CD14-positive monocyte (primary cell): ENCODE measurements around the gene LPCAT3. TPM values are rescaled to one million over a fixed set of nuclear protein-coding genes. Genes with fewer than 3 reads are reported as not detected.
A peak's percentile ranks its signal among the peaks of the same experiment; 100 is the strongest.

Experiments used
- DNase-seq, 3 donors: peaks; one replicate each; pipeline ENCODE4 v3.0.0-alpha.2; 2011 to 2022
- H2AFZ ChIP-seq: 2 replicates; pipeline ENCODE4 v1.6.0; 2012; ENCODE audit warnings: mild to moderate bottlenecking, low read depth, low read length, inconsistent platforms; ENCODE audit not compliant: insufficient read depth, poor library complexity, severe bottlenecking
- H3K27ac ChIP-seq, 2 donors: 1 replicate in 1 of 2; 2 replicates in 1 of 2; pipeline ENCODE4 v1.5.1; 2012 to 2013; ENCODE audit warnings: low read length in 2 of 2, control low read depth in 1 of 2, inconsistent platforms in 1 of 2, low read depth in 1 of 2, mild to moderate bottlenecking in 1 of 2
- H3K27me3 ChIP-seq, 2 donors: one replicate each; pipeline versions ENCODE4 v1.6.0 to v1.6.1; 2011 to 2013; ENCODE audit warnings: low read length in 2 of 2; ENCODE audit not compliant: control insufficient read depth in 2 of 2, insufficient read depth in 2 of 2
- H3K36me3 ChIP-seq, 2 donors: replicated peaks in 1 of 2; 1 replicate in 1 of 2; 2 replicates in 1 of 2; pipeline versions ENCODE4 v1.5.1 to v1.6.1; 2012 to 2013; ENCODE audit warnings: low read length in 2 of 2, control low read depth in 1 of 2, inconsistent platforms in 1 of 2, mild to moderate bottlenecking in 1 of 2; ENCODE audit not compliant: insufficient read depth in 2 of 2, control insufficient read depth in 1 of 2
- H3K4me1 ChIP-seq, 2 donors: 1 replicate in 1 of 2; 2 replicates in 1 of 2; pipeline versions ENCODE4 v1.5.1 to v1.6.1; 2012 to 2013; ENCODE audit warnings: low read length in 2 of 2, control low read depth in 1 of 2, inconsistent platforms in 1 of 2, mild to moderate bottlenecking in 1 of 2, moderate library complexity in 1 of 2; ENCODE audit not compliant: insufficient read depth in 2 of 2, control insufficient read depth in 1 of 2
- H3K4me2 ChIP-seq: replicated peaks from 2 replicates; pipeline ENCODE3; 2012; ENCODE audit warnings: low read length, moderate library complexity, mild to moderate bottlenecking; ENCODE audit not compliant: poor library complexity, severe bottlenecking; ENCODE audit errors: extremely low read depth
- H3K4me3 ChIP-seq, 3 experiments: fragments of 200-600 bp in 1 of 3; sonication (generic) in 1 of 3; replicated peaks in 1 of 3; 1 replicate in 2 of 3; 2 replicates in 1 of 3; pipeline ENCODE4 v1.5.1; 2011 to 2013; ENCODE audit warnings: low read length in 3 of 3, mild to moderate bottlenecking in 3 of 3, control low read depth in 2 of 3, low read depth in 2 of 3, inconsistent platforms in 1 of 3, moderate library complexity in 1 of 3
- H3K79me2 ChIP-seq: 2 replicates; pipeline ENCODE4 v1.6.0; 2012; ENCODE audit warnings: mild to moderate bottlenecking, control low read depth, inconsistent platforms, low read length, moderate library complexity; ENCODE audit not compliant: insufficient read depth
- H3K9ac ChIP-seq: 2 replicates; pipeline ENCODE4 v1.6.0; 2017; ENCODE audit warnings: low read length, mild to moderate bottlenecking; ENCODE audit not compliant: insufficient read depth, poor library complexity, severe bottlenecking
- H3K9me3 ChIP-seq, 2 donors: replicated peaks in 1 of 2; 1 replicate in 1 of 2; 2 replicates in 1 of 2; pipeline versions ENCODE4 v1.5.1 to v1.6.1; 2012 to 2013; ENCODE audit warnings: low read length in 2 of 2, control low read depth in 1 of 2; ENCODE audit not compliant: control insufficient read depth in 1 of 2, insufficient read depth in 1 of 2
- H4K20me1 ChIP-seq: 2 replicates; pipeline ENCODE4 v1.6.0; 2012; ENCODE audit warnings: mild to moderate bottlenecking, low read length, control low read depth, moderate library complexity; ENCODE audit not compliant: insufficient read depth
- H3K27ac Mint-ChIP-seq, 7 donors: one replicate each; pipeline ENCODE4 v1.8.0; 2020; ENCODE audit warnings: mild to moderate bottlenecking in 7 of 7, mixed read lengths in 7 of 7, moderate library complexity in 6 of 7, inconsistent platforms in 2 of 7
- H3K27me3 Mint-ChIP-seq, 3 donors: one replicate each; pipeline ENCODE4 v1.8.0; 2021 to 2022; ENCODE audit warnings: low read depth in 3 of 3, mild to moderate bottlenecking in 3 of 3, mixed read lengths in 3 of 3, moderate library complexity in 3 of 3, inconsistent platforms in 1 of 3
- H3K36me3 Mint-ChIP-seq, 2 donors: one replicate each; pipeline ENCODE4 v1.8.0; 2020; ENCODE audit warnings: mixed read lengths in 2 of 2, inconsistent platforms in 1 of 2, mild to moderate bottlenecking in 1 of 2
- H3K4me1 Mint-ChIP-seq: one replicate; pipeline ENCODE4 v1.8.0; 2020; ENCODE audit warnings: mild to moderate bottlenecking, mixed read lengths
- H3K4me3 Mint-ChIP-seq, 2 donors: one replicate each; pipeline ENCODE4 v1.8.0; 2020; ENCODE audit warnings: mild to moderate bottlenecking in 2 of 2, mixed read lengths in 2 of 2, moderate library complexity in 1 of 2
- H3K9me3 Mint-ChIP-seq, 7 donors: one replicate each; pipeline ENCODE4 v1.8.0; 2020 to 2022; ENCODE audit warnings: mixed read lengths in 7 of 7, mild to moderate bottlenecking in 6 of 7, moderate library complexity in 6 of 7, inconsistent platforms in 2 of 7
- WGBS: methylation state at CpG from one replicate; pipeline ENCODE4 v1.1.5; 2013; ENCODE audit warnings: missing lambda C conversion rate; ENCODE audit not compliant: insufficient coverage; 5-methylcytosine and 5-hydroxymethylcytosine counted together
- intact Hi-C, 2 donors: fragments of 100-400 bp; cut with micrococcal nuclease; formaldehyde crosslinking; loops; one replicate each; pipeline versions ENCODE4 v1.15.0 to v1.15.1; 2023
- polyA plus RNA-seq, 3 donors: library from polyadenylated mRNA; depleted of rRNA in 1 of 3; unstranded in 2 of 3; stranded (reverse) in 1 of 3; fragments of 300-500 nt in 2 of 3; fragments of >200 nt in 1 of 3; fragmentation: Illumina TruSeq in 2 of 3; gene quantifications; 1 replicate in 2 of 3; 2 replicates in 1 of 3; pipeline ENCODE4 v1.2.3, GENCODE V29; 2012 to 2021
- TF ChIP-seq, protein P1 (sequence below): fragments of 200-600 bp; IDR thresholded peaks from one replicate; pipeline ENCODE4 v1.8.0; 2022; ENCODE audit warnings: antibody characterized with exemption, mild to moderate bottlenecking

LPCAT3 gene
- polyA plus RNA-seq, 3 donors, result 50.9 to 62.7 (median 54.1) TPM

DNA sequence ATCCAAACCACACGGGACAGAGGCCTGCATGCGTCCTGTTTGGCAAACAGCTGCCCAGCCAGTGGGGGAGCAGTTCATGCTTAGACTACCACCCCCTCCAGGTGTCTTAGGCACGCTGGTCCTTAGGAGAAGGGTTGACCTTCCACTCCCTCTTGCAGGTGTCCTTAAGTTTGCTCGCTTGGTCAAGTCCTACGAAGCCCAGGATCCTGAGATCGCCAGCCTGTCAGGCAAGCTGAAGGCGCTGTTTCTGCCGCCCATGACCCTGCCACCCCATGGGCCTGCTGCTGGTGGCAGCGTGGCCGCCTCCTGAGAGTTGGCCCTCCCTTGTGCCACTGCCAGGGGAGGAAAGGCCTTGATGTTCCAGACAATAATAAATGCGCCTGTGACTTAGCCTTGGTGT lies 72.7 kb downstream of the LPCAT3 start:
- peaks cover 76% of the 10 kb centered on the region for H3K4me1 Mint-ChIP-seq
- TF ChIP-seq, protein P1, sequence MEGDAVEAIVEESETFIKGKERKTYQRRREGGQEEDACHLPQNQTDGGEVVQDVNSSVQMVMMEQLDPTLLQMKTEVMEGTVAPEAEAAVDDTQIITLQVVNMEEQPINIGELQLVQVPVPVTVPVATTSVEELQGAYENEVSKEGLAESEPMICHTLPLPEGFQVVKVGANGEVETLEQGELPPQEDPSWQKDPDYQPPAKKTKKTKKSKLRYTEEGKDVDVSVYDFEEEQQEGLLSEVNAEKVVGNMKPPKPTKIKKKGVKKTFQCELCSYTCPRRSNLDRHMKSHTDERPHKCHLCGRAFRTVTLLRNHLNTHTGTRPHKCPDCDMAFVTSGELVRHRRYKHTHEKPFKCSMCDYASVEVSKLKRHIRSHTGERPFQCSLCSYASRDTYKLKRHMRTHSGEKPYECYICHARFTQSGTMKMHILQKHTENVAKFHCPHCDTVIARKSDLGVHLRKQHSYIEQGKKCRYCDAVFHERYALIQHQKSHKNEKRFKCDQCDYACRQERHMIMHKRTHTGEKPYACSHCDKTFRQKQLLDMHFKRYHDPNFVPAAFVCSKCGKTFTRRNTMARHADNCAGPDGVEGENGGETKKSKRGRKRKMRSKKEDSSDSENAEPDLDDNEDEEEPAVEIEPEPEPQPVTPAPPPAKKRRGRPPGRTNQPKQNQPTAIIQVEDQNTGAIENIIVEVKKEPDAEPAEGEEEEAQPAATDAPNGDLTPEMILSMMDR, result no peak
- Histone ChIP-seq H3K9me3 (no peaks in the 10 kb centered on the region), H4K20me1 (no peaks in the 10 kb centered on the region), H3K27ac (no peak overlapping the region), H3K4me2 (peak overlapping the region; percentile 73), H3K27me3 (no peaks in the 10 kb centered on the region), H3K9ac (no peak overlapping the region), H3K4me3 (peak overlapping the region in 1 of 3 experiments; percentile 72), H3K4me1 (peaks cover 73 to 78% of the 10 kb centered on the region in 2 donors), H3K36me3 (no peaks in the 10 kb centered on the region), H3K79me2 (peaks cover 17% of the 10 kb centered on the region), H2AFZ (no peak overlapping the region)
- peaks cover 0 to 2% (median 0%) of the 10 kb centered on the region in 7 donors for H3K9me3 Mint-ChIP-seq
- H3K36me3 Mint-ChIP-seq, result peaks cover 3% of the 10 kb centered on the region in 2 donors
- intact Hi-C loops, result loop anchor here (1.0 to 2.0 kb wide), 3 partner anchors 13 to 19 kb away; no protein-coding TSS in a partner anchor
- peak overlapping the region in 2 of 7 donors; percentile 6 to 54 for H3K27ac Mint-ChIP-seq
- no peak for DNase-seq
- 75% methylated on average over 8 of the region's 11 CpGs for WGBS
- no peak overlapping the region for H3K4me3 Mint-ChIP-seq
- peaks cover 0 to 2% (median 0%) of the 10 kb centered on the region in 3 donors for H3K27me3 Mint-ChIP-seq

GRCh38 chr12:6944381-6945186 lies 73.7 kb downstream of the LPCAT3 start:
- Histone ChIP-seq H3K36me3 (no peaks in the 10 kb centered on the region), H3K27ac (peak overlapping the region; percentile 76 to 89), H3K79me2 (peaks cover 12% of the 10 kb centered on the region), H3K27me3 (no peaks in the 10 kb centered on the region), H4K20me1 (no peaks in the 10 kb centered on the region), H3K4me2 (peak overlapping the region; percentile 83), H2AFZ (peak overlapping the region; percentile 42), H3K4me1 (peaks cover 62 to 68% of the 10 kb centered on the region in 2 donors), H3K4me3 (peak overlapping the region; percentile 3 to 76 (median 48)), H3K9me3 (no peaks in the 10 kb centered on the region), H3K9ac (peak overlapping the region; percentile 47)
- Mint-ChIP-seq H3K27me3 (peaks cover 0 to 2% (median 0%) of the 10 kb centered on the region in 3 donors), H3K9me3 (peaks cover 0 to 2% (median 0%) of the 10 kb centered on the region in 7 donors), H3K4me3 (peak overlapping the region; percentile 82 to 91), H3K27ac (peak overlapping the region; percentile 94 to 99 (median 98)), H3K36me3 (peaks cover 3% of the 10 kb centered on the region in 2 donors), H3K4me1 (peaks cover 65% of the 10 kb centered on the region)
- intact Hi-C loops, result loop anchor here (2.0 to 5.0 kb wide), 3 partner anchors 14 to 72 kb away; partner anchors contain the start of gene SPSB2 (in 1 of the 2)
- 0% methylated on average over 27 of the region's 48 CpGs for WGBS
- TF ChIP-seq, protein P1, result peak; percentile 81
- peak; percentile 82 to 90 (median 90) for DNase-seq
